Ishikawa (cell line): ENCODE results near the gene PHF23.

Source experiments
- CEBPB ChIP-seq: IDR thresholded peaks from 2 replicates; pipeline ENCODE4 v1.6.1; 2012
- CREB1 ChIP-seq: IDR thresholded peaks from 2 replicates; pipeline ENCODE4 v1.6.1; 2012; ENCODE audit warnings: low read depth
- EGR1 ChIP-seq: IDR thresholded peaks from 2 replicates; pipeline ENCODE4 v1.6.1; 2012
- EP300 ChIP-seq: IDR thresholded peaks from 2 replicates; pipeline ENCODE4 v1.6.1; 2012; ENCODE audit warnings: borderline replicate concordance
- FOXM1 ChIP-seq: IDR thresholded peaks from 2 replicates; pipeline ENCODE4 v1.6.1; 2012; ENCODE audit warnings: low read depth, borderline replicate concordance
- NFIC ChIP-seq: IDR thresholded peaks from 2 replicates; pipeline ENCODE4 v1.6.1; 2012
- RAD21 ChIP-seq: IDR thresholded peaks from 2 replicates; pipeline ENCODE4 v1.6.1; 2012; ENCODE audit warnings: low read depth
- TAF1 ChIP-seq: IDR thresholded peaks from 2 replicates; pipeline ENCODE4 v1.6.1; 2012; ENCODE audit warnings: low read depth, mild to moderate bottlenecking
- TCF12 ChIP-seq: IDR thresholded peaks from 2 replicates; pipeline ENCODE4 v1.6.1; 2012; ENCODE audit warnings: low read depth
- TEAD4 ChIP-seq: IDR thresholded peaks from 2 replicates; pipeline ENCODE4 v1.6.1; 2012
- USF1 ChIP-seq: IDR thresholded peaks from 2 replicates; pipeline ENCODE4 v1.6.1; 2012
- YY1 ChIP-seq: IDR thresholded peaks from 2 replicates; pipeline ENCODE4 v1.6.1; 2012; ENCODE audit warnings: low read depth
- ZBTB7A ChIP-seq: IDR thresholded peaks from 2 replicates; pipeline ENCODE4 v1.6.1; 2012; ENCODE audit warnings: low read depth
- TF ChIP-seq, protein P1 (sequence below): IDR thresholded peaks from 2 replicates; pipeline ENCODE4 v1.6.1; 2012; ENCODE audit warnings: low read depth, mild to moderate bottlenecking
- TF ChIP-seq, protein P2 (sequence below): IDR thresholded peaks from 2 replicates; pipeline ENCODE4 v1.6.1; 2012

The PHF23 gene

GRCh38 chr17:7225711-7226331 is 13.4 kb downstream of the PHF23 start:
- TF ChIP-seq TCF12 (no peak), RAD21 (no peak), CEBPB (no peak), TEAD4 (no peak), EGR1 (no peak), EP300 (no peak), CREB1 (no peak), YY1 (no peak)
- TF ChIP-seq, protein P1, sequence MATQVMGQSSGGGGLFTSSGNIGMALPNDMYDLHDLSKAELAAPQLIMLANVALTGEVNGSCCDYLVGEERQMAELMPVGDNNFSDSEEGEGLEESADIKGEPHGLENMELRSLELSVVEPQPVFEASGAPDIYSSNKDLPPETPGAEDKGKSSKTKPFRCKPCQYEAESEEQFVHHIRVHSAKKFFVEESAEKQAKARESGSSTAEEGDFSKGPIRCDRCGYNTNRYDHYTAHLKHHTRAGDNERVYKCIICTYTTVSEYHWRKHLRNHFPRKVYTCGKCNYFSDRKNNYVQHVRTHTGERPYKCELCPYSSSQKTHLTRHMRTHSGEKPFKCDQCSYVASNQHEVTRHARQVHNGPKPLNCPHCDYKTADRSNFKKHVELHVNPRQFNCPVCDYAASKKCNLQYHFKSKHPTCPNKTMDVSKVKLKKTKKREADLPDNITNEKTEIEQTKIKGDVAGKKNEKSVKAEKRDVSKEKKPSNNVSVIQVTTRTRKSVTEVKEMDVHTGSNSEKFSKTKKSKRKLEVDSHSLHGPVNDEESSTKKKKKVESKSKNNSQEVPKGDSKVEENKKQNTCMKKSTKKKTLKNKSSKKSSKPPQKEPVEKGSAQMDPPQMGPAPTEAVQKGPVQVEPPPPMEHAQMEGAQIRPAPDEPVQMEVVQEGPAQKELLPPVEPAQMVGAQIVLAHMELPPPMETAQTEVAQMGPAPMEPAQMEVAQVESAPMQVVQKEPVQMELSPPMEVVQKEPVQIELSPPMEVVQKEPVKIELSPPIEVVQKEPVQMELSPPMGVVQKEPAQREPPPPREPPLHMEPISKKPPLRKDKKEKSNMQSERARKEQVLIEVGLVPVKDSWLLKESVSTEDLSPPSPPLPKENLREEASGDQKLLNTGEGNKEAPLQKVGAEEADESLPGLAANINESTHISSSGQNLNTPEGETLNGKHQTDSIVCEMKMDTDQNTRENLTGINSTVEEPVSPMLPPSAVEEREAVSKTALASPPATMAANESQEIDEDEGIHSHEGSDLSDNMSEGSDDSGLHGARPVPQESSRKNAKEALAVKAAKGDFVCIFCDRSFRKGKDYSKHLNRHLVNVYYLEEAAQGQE: no peak

DNA sequence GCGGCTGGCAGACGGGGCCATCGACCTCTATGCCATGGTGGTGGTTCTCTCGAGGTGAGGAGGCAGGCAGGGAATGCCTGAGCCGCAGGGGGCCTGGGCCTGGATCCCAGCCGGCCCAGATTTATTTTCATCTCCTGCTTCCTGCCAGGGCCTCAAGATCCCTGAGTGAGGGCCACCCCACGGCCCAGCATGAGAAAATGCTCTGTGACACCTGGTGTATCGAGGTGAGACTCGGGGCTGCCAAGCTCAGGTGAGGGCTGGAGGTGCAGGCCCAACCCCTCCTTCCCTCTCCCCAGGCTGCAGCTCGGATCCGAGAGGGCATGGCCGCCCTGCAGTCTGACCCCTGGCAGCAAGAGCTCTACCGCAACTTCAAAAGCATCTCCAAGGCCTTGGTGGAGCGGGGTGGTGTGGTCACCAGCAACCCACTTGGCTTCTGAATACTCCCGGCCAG is 14.6 kb downstream of the PHF23 start:
- no peak for TF ChIP-seq RAD21
- TF ChIP-seq, protein P1: no peak
- no peak for TF ChIP-seq NFIC
- no peak for TF ChIP-seq EGR1
- no peak for TF ChIP-seq ZBTB7A
- TF ChIP-seq, protein P2, sequence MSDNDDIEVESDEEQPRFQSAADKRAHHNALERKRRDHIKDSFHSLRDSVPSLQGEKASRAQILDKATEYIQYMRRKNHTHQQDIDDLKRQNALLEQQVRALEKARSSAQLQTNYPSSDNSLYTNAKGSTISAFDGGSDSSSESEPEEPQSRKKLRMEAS: no peak
- no peak for TF ChIP-seq YY1
- TF ChIP-seq TEAD4: no peak
- no peak for TF ChIP-seq TAF1
- no peak for TF ChIP-seq FOXM1
- no peak for TF ChIP-seq CREB1
- no peak for TF ChIP-seq CEBPB
- TF ChIP-seq TCF12: no peak
- TF ChIP-seq EP300: no peak
- TF ChIP-seq USF1: no peak

GRCh38 chr17:7224110-7224509 is 15.1 kb downstream of the PHF23 start:
- no peak for TF ChIP-seq ZBTB7A
- TF ChIP-seq USF1: no peak
- TF ChIP-seq CREB1: no peak
- no peak for TF ChIP-seq TCF12
- TF ChIP-seq CEBPB: no peak
- TF ChIP-seq RAD21: no peak
- no peak for TF ChIP-seq TAF1
- TF ChIP-seq, protein P1: no peak
- TF ChIP-seq NFIC: no peak
- TF ChIP-seq FOXM1: no peak
- TF ChIP-seq, protein P2: no peak
- TF ChIP-seq TEAD4: no peak
- TF ChIP-seq YY1: no peak
- TF ChIP-seq EGR1: no peak
- TF ChIP-seq EP300: no peak

DNA sequence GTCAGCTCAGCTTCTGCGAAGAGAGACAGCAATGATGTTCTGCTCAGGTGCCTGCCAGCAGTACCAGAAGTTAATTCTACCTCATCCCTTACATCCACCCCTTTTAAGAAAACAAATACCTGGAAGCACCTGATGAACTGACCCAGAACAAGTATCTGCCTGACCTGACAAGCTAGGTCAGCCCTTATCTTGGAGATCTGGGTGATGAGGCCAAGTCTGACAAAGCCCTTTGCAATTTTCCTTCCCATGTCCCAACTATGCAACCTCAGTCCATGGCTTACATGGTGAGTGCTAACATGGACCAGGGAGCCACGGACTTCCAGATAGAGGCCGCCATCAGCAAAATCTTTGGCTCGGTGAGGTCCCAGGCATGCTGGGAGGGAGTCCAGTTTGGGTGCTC is 15.9 kb downstream of the PHF23 start:
- TF ChIP-seq TAF1: no peak
- no peak for TF ChIP-seq TCF12
- TF ChIP-seq NFIC: no peak
- TF ChIP-seq, protein P2: no peak
- no peak for TF ChIP-seq RAD21
- no peak for TF ChIP-seq ZBTB7A
- TF ChIP-seq FOXM1: no peak
- TF ChIP-seq, protein P1: no peak
